ENCODE data around the gene TWSG1.

Gene TWSG1

DNA sequence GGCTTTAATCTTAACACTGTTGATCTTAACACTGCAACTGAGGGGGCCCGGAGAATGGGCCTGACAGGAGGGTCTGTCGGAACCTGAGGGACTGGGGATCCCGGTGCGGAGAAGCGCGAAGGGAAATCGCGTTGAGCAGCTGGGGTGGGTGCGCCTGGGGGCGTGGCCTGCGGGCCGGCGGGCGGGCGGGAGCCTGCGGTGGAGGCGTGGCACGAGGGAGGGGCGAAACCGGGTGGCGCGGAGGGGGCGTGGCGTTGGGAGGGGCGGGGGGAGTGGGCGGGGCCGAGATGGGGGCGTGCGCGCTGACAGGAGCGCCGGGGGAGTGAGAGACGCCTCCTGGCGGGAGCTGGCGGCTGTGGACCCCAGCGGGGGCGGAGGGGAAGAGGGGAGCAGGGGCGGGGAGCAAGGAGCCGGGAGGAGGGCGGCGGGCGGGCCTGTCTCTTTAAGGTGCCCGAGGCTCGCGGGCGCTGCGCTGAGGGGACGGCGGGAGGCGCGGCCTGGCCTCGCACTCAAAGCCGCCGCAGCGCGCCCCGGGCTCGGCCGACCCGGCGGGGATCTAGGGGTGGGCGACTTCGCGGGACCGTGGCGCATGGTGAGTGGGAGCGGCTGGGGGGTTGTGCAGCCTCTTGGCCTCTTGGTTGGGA, at the start of gene TWSG1:
TSS of gene TWSG1 (plus strand) at position 445 of the 644 bp plus-strand sequence. CDS start 2,457 bp downstream, outside the sequence.
- peak; percentile 95 for DNase-seq

DNA sequence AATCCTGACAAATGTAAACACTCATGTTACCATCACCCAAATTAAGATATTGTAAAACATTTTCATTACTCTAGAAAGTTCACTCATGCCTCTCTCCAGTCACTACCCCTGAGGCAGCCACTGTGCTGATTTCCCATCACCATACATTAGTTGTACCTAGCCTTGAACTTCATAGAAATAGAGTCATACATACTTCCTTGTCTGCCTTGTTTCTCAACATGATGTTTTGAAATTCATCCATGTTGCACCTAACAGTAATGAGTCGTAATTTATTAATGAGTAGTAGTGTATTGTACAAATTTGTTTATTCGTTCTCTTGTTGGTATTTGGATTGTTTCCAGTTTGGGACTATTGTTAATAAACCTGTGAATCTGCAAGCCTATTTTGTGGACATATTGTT, 49.0 kb upstream of the TWSG1 start:
- no peak for DNase-seq

DNA sequence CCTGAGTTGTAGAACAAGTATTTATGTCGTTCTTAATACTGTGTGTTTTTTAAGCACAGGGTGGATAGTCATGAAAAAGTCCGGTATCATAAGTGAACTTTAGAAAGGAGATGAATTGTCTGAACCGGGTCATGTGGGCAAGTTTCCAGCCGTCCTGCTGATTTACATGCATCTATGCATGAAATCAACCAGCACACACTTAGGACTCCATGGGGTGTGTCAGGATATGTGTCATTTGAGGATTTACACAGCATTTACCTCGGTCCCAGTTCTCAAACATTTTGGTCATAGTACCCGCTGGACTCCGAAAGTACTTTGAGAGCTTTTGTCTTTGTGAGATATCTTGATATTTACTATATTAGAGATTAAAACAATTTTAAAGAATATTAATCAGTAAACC, 47.5 kb upstream of the TWSG1 start:
- no peak for DNase-seq

DNA sequence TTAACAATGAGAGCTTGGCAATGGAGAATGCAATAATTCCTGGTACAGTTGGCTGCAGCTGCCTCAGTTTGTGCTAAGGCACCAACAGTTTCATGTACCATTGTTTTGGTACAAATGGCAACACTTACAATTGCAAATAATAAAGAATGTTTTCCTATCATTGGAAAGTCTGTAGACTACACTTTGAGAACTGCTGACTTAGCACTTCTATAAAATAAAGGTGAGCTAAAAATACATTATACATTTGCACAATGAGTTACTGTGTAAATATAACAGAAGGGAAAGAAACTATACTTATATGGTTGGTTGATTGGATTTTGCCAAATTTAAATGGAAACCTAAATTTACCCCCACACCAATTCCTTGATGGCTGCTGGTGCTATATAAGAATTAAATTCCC, 44.9 kb upstream of the TWSG1 start:
- no peak for DNase-seq

DNA sequence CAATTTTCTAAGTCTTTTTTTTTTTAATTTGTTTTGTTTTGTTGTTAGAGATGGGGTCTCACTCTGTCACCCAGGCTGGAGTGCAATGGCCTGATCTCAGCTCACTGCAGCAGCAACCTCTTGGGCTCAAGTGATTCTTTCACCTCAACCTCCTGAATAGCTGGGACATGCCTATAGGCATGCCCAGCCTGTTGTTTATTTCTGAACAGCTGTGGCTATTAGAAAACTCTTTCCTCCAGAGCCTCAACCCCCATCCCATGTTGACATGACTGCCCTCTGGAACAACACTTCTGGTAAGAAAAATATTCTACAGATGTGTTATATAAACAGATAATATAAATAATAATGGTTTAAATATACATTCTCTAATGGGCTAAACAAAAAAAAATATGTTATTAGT, 44.4 kb upstream of the TWSG1 start:
- DNase-seq: no peak

DNA sequence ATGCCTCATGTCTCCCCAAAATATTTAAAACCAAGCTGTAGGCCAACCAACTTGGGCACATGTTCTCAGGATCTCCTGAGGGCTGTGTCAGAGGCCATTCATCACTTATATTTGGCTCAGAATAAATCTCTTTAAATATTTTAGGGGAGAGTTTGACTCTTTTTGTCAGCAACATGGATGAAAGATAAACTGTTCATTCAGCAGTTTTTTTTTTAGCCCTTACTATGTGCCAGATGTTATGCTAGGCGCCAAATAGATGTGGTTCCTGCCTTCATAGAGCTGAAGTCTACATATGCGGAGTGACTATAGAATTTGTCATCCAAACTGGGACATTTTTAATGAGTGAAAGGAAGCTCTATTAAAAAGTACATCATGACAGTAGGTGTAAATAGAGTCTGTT, 42.5 kb upstream of the TWSG1 start:
- DNase-seq: no peak

DNA sequence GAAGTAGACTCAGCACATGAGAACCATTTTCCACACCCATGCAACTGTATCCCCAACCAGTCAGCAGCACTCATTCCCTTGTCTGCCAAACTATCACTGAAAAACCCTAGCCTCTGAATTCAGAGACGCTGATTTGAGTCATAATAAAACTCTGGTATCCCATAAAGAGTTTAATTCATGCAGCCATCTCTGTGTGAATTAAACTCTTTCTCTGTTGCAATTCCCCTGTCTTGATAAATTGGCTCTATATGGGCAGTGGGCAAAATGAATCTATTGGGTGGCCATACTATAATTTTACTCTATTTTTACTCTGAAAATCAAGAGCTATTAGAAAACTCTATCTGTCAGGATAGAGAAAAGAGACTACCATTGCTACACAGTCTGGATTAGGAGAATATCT, 40.6 kb upstream of the TWSG1 start:
- DNase-seq: no peak

DNA sequence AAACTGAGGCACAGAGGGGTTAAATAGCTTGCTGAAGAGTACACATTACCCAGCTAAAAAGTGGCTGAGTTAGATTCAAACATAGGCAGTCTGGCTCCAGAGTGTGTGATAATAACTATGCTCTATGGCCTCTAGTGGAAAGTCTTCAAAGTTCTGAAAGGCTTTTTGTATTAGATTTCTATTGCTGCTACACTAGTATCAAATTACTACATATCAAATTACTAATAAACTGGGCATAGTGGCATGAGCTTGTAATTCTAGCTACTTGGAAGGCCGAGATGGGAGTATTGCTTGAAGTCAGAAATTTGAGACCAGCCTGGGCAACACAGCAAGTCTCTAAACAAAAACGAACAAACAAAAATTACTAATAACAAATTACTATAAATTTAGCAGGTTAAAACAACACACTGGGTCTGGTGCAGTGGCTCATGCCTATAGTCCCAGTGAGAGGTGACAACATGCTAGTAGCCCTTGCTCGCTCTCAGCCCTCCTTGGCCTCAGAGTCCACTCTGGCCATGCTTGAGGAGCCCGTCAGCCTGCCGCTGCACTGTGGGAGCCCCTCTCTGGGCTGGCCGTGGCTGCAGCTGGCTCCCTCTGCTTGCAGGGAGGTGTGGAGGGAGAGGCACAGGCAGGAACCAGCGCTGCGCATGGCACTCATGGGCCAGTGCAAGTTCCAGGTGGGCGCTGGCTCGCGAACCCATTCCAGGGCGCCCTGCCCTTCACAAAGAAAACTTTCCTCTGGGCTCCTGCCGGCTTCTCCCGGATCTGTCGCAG, 38.2 kb upstream of the TWSG1 start:
- DNase-seq: no peak

DNA sequence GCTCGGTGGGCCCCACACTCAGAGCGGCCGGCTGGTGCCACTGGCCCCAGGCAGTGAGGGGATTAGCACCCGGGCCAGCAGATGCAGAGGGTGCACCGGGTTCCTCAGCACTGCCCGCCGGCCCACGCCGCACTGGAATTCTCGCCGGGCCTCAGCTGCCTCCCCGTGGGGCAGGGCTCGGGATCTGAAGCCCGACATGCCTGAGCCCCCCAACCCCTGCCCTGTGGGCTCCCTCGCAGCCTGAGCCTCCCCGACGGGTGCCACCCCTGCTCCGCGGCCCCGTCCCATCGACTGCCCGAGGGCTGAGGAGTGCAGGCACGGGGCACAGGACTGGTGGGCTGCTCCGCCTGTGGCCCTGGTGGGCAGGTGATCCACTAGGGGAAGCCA, 37.6 kb upstream of the TWSG1 start:
- DNase-seq: no peak

DNA sequence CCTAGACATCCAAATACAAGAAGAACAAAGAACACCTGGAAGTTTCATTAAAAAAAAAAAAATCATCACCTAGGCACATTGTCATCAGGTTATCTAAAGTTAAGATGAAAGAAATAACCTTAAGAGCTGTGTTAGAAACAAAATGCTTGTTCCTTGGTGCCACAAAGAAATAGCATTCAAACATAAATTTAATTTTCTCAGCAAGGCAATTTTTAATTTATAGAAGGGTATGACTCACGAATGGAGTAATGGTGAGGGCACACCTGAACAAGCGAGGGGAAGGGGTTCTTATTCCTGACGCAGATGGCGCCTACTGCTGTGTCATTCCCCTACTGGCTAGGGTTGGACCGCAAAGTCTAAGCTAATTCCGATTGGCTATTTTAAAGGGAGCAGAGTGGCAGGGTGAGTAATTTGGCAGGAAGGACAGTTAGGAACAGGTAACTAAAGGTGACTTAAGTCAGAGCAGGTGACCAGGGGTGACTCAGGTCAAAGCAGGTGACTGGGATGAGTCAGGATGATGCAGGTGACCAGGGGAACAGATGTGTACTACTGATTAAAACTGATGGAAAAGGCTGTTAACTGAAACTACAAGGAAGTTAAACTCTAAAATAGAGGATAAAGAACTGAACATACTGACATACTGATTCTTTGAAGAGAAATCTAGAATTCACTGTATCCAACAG, 30.0 kb upstream of the TWSG1 start:
- DNase-seq: no peak

DNA sequence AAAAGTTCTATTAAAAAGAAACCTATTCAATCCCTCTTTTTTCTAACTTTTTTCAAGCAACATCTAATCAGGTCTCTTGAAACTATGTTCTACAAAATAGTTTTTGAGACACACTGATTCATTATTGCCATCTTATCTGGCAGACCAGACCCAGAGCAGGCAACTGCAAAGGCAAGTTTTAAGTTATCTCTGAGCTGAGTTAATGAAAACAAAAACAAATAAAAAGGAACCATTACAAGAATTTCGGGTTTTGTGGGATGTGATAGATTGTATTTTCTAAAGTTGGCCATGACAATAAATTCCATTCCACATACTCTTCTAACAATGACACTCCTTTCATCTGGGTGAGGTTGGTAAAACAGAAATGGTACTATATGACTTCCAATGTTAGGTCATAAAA, 15.2 kb upstream of the TWSG1 start:
- peak; percentile 38 for DNase-seq

DNA sequence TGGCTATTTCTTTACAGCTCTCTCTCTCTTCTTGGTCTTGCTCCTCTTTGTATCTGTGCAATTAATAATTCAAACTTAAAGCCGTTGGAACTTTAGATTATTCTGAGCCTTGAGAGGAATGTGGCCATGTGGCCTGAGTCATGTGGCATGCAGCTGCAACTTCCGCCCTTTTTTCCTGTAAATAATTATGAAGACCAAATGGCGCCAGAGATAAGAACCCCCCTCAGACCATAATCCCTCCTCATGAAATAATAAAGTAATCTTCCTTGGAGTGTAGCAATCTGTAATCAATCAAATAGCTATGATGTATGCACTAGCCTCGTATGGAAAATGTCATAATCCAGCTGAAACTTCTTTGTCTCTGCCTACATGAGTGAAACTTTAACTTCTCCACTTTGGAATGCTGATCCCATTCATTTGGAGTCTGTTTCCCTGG, 13.5 kb upstream of the TWSG1 start:
- DNase-seq: peak; percentile 88

DNA sequence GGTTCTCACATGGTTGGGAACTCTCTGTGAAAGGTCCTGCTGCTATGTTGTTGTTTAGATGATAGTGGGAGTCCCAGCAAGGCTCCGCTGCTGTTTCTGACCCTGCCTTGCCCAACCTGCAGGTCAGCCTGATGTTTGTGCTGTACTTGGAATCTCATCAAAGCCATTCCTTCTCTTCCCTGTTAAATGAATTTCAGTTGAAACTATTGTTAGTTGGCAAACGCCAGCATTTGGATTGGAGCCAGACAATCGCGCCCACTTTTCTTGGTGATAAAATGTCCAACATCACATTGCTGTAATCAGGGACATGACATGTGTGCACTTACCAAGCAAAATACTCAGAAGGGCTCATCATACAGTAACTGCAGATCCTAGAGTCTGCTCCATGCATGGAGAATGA, 12.8 kb upstream of the TWSG1 start:
- DNase-seq: no peak

DNA sequence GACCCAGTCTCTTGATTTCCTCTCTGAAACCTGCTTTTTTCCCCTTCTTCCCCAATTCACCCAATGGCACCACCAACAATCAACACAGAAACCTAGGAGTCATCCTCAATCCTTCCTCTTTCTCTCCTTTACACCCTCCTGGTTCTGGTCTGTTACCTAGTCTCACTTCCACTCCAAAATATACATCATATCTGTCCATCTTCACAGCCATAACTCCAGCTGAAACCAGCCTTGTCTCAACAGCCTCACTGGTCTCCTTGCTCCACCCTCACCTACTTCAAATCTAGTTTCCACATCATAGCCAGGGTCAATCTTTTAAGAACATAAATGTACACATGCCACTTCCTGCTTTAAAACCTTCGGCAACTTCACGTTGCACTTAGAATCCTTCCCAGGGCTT, 11.8 kb upstream of the TWSG1 start:
- DNase-seq: peak; percentile 26

DNA sequence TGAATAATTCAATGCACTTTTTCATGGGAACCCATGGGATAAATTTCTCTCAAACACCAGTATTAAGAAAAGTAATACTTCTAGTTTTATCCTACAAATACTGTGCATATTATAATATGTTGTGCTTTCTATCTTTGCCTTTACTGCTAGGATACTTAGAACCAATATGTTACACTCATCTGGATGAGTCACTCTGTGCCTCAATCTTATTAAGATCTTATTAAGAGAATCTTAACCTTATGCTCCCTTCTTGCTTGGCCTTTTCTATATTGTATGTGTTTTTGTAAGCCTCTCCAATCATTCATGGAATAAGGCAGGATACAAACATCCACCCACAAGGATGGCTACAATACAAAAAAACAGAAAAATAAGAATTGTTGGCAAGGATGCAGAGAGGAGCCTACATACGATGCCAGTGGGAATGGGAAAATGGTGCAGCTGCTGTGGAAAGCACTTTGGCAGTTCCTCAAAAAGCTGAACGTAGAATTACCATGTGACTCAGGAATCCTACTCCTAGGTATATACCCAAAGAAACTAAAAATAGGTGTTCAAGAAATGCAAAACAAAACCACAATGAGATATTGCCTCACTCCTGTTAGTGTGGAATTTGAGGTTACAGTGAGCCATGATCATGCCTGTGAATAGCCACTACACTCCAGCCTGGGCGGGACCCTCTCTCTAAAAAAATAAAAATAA, 10.7 kb upstream of the TWSG1 start:
- peak; percentile 19 for DNase-seq

DNA sequence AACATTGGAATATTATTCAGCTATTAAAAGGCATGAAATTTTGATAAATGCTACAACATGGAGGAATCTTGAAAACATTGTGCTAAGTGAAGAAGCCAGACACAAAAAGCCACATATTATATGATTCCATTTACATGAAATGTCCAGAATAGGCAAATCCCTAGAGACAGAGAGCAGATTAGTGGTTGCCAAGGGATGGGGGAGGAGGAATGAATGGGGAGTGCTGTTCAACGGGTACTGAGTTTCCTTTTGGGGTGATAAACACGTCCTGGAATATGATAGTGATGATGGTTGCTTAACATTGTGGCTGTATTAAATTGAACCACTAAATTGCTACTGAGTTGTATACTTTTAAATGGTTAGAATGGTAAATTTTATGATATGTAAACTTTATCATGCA, 8.9 kb upstream of the TWSG1 start:
- DNase-seq: no peak

DNA sequence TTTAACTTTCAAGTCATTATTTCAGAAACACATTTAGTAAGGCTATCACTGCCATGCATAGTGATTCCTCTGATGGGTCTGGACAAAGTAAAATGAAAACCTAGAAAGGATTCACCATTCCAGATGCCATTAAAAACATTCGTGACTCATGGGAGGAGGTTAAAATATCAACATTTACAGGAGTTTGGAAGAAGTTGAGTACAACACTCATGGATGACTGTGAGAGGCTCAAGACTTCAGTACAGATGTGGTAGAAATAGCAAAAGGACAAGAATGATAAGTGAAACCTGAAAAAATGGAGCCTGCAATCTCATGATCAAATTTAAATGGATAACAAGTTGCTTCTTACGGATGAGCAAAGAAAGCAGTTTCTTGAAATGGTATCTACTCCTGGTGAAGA, 5.8 kb upstream of the TWSG1 start:
- DNase-seq: no peak

DNA sequence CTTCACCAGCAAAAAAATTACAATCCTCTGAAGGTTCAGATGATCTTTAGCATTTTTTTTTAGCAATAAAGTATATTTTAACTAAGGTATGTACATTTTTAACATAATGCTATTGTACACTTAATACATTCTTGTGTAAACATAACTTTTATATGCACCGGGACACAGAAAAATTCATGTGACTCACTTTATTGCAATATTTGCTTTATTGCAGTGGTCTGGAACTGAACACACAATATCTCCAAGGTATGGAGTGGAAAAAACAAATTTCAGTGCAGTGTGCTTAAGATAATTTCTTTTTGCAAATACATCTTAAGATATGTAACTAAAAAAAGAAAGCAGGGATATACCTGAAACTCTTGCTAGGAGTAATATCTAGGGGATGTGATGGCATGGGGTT, 5.1 kb upstream of the TWSG1 start:
- DNase-seq: no peak

DNA sequence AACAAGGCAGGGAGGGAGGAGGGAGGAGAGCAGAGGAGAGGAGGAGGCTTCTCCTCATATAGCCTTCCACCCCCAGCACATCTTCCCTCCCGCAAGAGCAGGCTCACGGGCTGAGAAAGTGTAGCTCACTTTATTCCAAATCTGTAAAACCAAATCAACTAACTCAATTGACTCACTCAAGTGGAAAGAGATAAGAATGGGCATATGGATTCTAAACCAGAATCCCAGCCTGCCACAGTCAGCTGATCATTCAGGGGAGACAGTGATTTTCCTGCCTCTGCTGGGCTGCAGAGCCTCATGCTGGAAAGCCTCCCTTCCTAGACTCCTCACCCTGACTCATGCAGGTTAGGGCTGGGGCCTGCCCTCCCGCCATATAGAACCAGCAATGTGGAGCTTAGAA, 4.2 kb upstream of the TWSG1 start:
- DNase-seq: no peak

DNA sequence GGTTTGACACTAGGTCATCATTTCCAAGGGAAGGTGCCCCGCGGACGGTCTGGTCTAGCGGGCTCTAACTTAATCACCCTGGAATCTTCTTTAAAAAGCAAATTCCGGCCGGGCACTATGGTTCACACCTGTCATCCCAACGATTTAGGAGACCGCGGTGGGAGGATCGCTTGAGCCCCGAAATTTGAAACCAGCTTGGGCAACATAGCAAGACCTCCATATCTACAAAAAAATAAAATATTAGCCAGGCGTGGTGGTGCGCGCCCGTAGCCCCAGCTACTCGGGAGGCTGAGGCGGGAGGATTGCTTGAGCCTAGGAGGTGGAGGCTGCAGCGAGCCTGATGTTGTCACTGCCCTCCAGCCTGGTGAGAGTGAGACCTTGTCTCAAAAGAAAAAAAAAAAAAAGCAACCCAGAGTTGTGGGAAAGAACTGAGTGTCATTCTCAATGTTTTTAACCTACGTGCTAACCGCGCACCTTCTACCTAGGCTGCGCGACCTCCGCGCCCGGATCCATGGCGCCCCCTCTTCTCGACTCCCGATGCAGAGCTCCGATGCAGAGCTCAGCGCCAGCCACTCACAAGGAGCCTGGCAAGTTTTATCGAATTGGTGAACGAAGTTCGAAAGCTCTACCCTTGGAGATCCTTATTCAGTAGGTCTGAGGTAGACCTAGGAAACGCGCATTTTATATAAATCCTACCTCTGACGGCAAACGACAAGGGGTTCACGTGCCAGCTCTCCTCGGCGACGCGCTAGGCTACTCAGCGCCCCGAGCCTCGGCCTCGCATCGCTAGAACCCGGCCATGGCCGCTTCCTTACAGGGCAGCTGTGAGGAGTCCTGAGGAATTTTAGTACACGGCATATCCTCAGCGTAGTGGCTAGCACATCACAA, 888 bp upstream of the TWSG1 start:
- DNase-seq: no peak

DNA sequence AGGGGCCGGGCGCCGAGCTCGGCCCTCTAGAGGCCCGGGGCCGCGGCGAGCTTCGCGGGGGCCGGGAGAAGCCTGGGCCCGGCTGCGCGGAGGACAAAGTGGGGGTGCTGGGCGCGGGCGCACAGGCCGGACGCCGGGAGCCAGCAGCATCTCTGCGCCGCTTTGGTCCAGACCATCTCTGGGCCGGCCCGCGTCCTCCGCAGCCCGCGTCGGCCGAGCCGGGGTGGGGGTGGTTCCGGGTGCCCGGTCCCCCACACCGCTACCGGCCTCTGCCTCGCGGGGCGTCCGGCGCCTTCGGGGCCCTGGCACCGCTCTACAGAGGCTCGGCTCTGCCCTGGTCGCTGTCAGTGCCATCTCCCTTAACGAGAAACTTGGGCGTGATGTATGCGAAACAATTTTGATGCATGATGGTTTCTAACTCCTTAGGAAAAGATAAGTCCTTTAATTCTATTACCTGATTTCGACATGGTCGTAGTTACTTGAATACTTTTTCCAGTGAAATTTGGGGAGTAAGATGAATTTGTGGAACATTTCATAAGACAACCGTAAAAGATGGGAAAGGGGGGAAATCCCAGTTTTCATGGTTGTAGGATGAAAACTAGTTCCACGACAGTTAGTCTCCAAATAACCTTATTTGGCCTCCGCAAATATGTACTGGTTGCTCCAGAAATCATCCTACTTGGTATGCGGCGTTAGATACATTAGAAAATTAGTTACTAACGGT, 562 bp downstream of the TWSG1 start:
- DNase-seq: peak; percentile 76

DNA sequence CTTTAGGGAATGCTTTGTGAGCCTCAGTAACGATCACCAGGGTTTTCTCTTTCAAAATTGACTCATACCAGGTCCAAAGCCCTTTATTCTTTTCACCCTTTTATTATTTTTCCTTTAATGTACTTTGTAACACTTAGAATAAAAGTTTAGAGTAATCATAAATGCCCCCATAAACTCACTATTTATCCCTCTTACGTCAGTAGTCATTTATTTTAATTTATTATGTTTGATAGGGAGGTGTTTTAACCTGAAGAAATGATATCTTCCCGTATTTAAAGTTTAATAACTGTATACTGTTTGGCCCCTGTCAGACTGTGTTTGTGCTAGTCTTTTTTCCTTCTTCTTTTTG, 1.1 kb downstream of the TWSG1 start:
- no peak for DNase-seq
